ENCODE data around the gene TMEM164. TPM values are rescaled to one million over a fixed set of nuclear protein-coding genes. Genes with fewer than 3 reads are reported as not detected.

The TMEM164 gene
- total RNA-seq, 4 donors from 2014 or later: 29.3 to 64.7 (median 44.6) TPM

GRCh38 chrX:110060846-110061537 is 58.1 kb downstream of the TMEM164 start:
- TF ChIP-seq CTCF (IDR thresholded peaks at IDR 0.05; ENCODE audit: low read depth): no peak

- TF ChIP-seq CTCF (IDR thresholded peaks at IDR 0.05; ENCODE audit: low read depth): no peak
These were observed 60.0 kb downstream of the TMEM164 start for GRCh38 chrX:110062919-110063318.

GRCh38 chrX:110066488-110067225 is 63.7 kb downstream of the TMEM164 start:
- TF ChIP-seq CTCF (IDR thresholded peaks at IDR 0.05; ENCODE audit: low read depth): no peak

GRCh38 chrX:110070970-110071369 is 68.1 kb downstream of the TMEM164 start:
- TF ChIP-seq CTCF (IDR thresholded peaks at IDR 0.05; ENCODE audit: low read depth): no peak

GRCh38 chrX:110081320-110081719 is 78.4 kb downstream of the TMEM164 start:
- TF ChIP-seq CTCF (IDR thresholded peaks at IDR 0.05; ENCODE audit: low read depth): no peak

- TF ChIP-seq CTCF (IDR thresholded peaks at IDR 0.05; ENCODE audit: low read depth): no peak
These were observed 78.8 kb downstream of the TMEM164 start for GRCh38 chrX:110081740-110082139.

- TF ChIP-seq CTCF (IDR thresholded peaks at IDR 0.05; ENCODE audit: low read depth): no peak
These were observed 79.2 kb downstream of the TMEM164 start for GRCh38 chrX:110082161-110082560.

Data from subcutaneous adipose tissue (tissue), 4 donors.